HG03135 (cell line): Measurements from ENCODE around the gene KNTC1.
"Not testable (repeated sequence)": the region's sequence is repeated elsewhere in the genome, so short reads cannot be mapped to it uniquely, and the experiment has no call there.

Experiments used
- ATAC-seq: cut with Tn5 transposase; IDR thresholded peaks from one replicate; pipeline ENCODE4 v1.9.1; 2021; ENCODE audit warnings: mild to moderate bottlenecking, moderate library complexity; ENCODE audit not compliant: unreplicated experiment

Gene KNTC1

GRCh38 chr12:122526683-122527477 lies at the start of gene KNTC1, which contains the start of gene RSRC2:
Gene KNTC1, plus strand, starts transcription at chr12:122527249. Its CDS starts 2,815 bp downstream, at chr12:122530064.
Gene RSRC2, minus strand, starts transcription at chr12:122526936. Its CDS starts 83 bp downstream, at chr12:122526853.
- peak; percentile 91 for ATAC-seq

DNA sequence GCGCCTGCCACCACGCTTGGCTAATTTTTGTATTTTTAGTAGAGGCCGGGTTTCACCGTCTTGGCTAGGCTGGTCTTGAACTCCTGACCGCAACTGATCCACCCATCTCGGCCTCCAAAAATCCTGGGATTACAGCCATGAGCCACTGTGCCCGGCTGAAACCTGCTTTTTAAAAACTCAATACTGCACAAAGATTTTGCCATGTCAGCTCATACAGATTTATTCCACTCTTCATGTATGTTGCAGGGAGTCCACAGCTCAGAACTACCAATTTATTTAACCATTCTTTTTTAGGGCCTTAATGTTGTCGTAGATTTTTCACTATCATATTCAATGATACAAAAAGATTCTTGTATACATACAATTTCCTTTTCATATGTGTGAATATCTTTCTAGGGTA lies 46.3 kb upstream of the KNTC1 start:
- ATAC-seq: no peak

DNA sequence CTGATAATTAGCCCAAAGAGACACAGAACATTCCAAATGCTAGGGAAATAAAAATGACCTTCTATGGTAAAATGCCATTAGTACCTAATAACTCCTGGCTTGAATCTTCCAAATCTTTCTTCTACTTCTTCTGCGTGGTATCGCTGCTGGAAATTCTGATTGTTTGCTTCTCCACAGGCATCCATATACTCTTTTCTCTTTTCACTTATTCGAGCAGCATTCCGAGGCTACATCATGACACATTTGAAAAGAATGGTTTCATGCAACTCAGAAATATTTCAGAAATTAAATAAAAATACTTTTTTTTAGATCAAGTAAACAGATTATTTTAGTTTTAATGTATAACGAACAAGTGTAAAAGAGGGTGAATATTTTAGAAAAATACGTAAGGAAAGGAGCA lies 45.2 kb upstream of the KNTC1 start:
- ATAC-seq: no peak

DNA sequence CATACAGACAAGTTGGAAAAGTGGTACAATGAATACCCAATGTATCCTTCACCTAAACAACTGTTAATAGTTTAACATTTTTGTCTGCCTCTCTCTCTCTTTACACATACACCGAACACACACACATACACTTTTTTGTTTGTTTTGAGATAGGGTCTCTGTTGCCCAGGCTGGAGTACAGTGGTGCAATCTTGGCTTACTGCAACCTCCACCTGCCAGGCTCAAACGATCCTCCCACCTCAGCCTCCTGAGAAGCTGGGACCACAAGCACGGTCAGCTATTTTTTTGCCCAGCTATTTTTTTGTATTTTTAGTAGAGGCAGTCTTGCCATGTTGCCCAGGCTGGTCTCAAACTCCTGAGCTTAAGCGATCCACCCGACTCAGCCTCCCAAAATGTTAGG lies 43.1 kb upstream of the KNTC1 start:
- no peak for ATAC-seq

GRCh38 chr12:122484385-122484784 lies 42.7 kb upstream of the KNTC1 start:
- ATAC-seq: not testable (repeated sequence)

GRCh38 chr12:122486360-122486759 lies 40.7 kb upstream of the KNTC1 start:
- ATAC-seq: not testable (repeated sequence)

DNA sequence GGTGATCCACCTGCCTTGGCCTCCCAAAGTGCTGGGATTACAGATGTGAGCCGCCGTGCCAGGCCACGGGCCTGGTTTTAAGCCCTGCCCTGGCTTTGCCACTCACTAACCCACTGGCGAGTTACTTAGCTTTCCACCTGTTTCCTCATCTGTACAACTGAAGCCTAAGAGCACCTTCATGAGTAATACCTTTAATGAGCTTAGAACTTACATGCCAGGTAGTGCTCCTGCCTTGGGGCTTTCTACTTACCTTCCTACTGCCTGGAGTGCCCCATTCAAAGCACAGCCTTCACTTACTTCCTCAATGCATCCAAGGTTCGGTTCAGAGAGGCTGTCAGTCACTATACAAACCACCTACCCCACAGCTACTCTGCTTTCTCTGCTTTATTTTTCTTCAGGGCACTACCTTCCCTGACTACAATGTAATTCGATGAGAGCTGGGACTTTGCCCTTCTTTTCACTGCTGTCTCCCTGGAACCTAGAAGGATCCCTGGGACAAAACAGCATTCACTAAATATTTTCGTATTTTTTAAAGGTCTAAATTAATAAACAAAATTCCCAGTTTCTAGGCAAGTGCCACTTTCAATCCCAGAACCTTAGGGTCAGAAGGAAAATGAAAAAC lies 40.1 kb upstream of the KNTC1 start:
- ATAC-seq: no peak

DNA sequence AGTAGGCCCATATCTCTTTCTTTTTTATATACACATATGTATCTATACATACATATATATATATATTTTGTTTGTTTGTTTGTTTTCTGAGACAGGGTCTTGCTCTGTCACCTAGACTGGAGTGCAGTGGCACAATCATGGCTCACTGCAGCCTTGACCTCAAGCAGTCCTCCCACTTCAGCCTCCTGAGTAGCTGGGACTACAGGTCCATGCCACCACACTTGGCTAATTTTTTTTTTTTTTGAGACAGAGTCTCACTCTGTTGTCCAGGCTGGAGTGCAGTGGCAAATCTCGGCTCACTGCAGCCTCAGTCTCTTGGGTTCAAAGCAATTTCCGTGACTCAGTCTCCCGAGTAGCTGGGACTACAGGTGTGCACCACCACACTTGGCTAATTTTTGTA lies 39.2 kb upstream of the KNTC1 start:
- ATAC-seq: not testable (repeated sequence)

- ATAC-seq: no peak
These were observed 38.0 kb upstream of the KNTC1 start for GRCh38 chr12:122489038-122489437.

GRCh38 chr12:122491991-122492390 lies 35.1 kb upstream of the KNTC1 start:
- ATAC-seq: no peak

- not testable (repeated sequence) for ATAC-seq
These were observed 33.8 kb upstream of the KNTC1 start for GRCh38 chr12:122493222-122493621.

GRCh38 chr12:122495258-122495657 lies 31.8 kb upstream of the KNTC1 start:
- no peak for ATAC-seq

- peak; percentile 13 for ATAC-seq
These were observed 26.9 kb upstream of the KNTC1 start for GRCh38 chr12:122499991-122500684.

GRCh38 chr12:122500685-122501488 lies 26.2 kb upstream of the KNTC1 start, which contains the start of gene ZCCHC8:
Gene ZCCHC8, minus strand, starts transcription at chr12:122500932. Its CDS starts 92 bp downstream, at chr12:122500840.
- peak; percentile 92 for ATAC-seq

- no peak for ATAC-seq
These were observed 25.5 kb upstream of the KNTC1 start for GRCh38 chr12:122501489-122501989.

DNA sequence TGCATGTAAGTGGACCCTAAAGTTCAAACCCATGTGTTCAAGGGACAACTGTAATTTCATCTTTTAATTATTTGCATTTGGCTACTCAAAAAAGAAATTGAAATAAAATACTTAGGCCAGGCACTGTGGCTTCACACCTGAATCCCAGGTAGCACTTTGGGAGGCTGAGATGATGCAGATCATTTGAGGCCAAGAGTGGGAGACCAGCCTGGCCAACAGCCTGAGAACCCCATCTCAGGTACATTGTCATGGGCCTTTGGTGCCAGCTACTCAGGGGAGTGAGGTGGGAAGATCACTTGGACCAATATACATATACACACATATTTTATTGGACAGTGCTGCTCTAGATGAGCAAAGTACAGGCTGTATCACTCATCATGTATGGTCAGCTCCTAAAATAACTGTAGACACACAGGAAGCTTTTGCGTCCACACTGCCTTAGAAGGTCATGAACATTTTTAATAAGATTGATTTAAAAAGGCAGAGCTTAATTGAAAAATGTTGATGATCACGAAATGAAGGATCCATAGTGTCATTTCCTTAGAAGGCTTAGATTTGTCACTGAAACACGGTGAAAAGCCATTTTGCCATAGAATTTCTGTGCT lies 23.8 kb upstream of the KNTC1 start:
- ATAC-seq: no peak

DNA sequence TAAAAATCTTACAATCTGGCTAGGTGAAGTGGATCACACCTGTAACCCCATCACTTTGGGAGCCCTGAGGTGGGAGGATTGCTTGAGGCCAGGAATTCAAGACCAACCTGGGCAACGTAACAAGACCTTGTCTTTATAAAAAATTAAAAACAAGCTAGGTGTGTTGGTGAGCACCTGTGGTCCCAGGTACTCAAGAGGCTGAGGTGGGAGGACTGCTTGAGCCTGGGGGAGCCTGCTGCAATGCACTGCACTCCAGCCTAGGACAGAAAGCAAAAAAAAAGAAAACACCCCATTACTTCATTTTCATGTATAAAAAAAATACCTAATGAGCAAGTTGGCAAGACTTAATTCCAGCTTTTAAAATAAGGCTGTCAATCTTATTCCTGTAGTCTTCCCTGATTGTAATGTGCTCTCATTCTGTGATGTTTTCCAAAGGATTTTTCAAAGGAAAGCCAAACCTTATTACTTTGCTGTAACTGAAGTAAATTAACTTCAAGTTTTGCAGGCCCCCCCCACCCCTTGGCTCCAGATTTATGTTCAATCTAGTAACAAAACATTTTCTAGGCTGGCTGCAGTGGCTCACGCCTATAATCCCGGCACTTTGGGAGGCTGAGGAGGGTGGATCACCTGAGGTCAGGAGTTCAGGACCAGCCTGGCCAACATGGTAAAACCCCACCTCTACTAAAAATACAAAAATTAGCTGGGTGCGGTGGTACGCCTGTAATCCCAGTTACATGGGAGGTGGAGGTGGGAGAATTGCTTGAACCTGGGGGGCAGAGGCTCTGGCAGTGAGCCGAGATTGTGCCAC lies 23.1 kb upstream of the KNTC1 start:
- no peak for ATAC-seq

- ATAC-seq: no peak
These were observed 21.5 kb upstream of the KNTC1 start for GRCh38 chr12:122505419-122506051.
